ENCODE results near the gene RNGTT.
"Not testable (repeated sequence)": the region's sequence is repeated elsewhere in the genome, so short reads cannot be mapped to it uniquely, and the experiment has no call there.

RNGTT gene

GRCh38 chr6:88785478-88785877 lies 177.9 kb downstream of the RNGTT start:
- DNase-seq = no peak

- DNase-seq = peak; percentile 11
Observed at GRCh38 chr6:88780714-88781389, 182.6 kb downstream of the RNGTT start.

- DNase-seq = no peak
Observed at GRCh38 chr6:88775866-88776571, 187.4 kb downstream of the RNGTT start.

GRCh38 chr6:88768114-88768513 lies 195.3 kb downstream of the RNGTT start:
- DNase-seq = not testable (repeated sequence)

GRCh38 chr6:88764081-88764480 lies 199.3 kb downstream of the RNGTT start:
- DNase-seq = no peak

- no peak for DNase-seq
Observed at GRCh38 chr6:88763160-88763559, 200.3 kb downstream of the RNGTT start.

GRCh38 chr6:88761237-88762031 lies 202.0 kb downstream of the RNGTT start:
- no peak for DNase-seq

- no peak for DNase-seq
Observed at GRCh38 chr6:88760091-88760490, 203.3 kb downstream of the RNGTT start.

GRCh38 chr6:88750936-88751335 lies 212.5 kb downstream of the RNGTT start:
- DNase-seq = no peak

- no peak for DNase-seq
Observed at GRCh38 chr6:88749849-88750248, 213.6 kb downstream of the RNGTT start.

GRCh38 chr6:88748141-88748540 lies 215.3 kb downstream of the RNGTT start:
- no peak for DNase-seq

GRCh38 chr6:88741939-88742338 lies 221.5 kb downstream of the RNGTT start:
- DNase-seq = no peak

- DNase-seq = no peak
Observed at GRCh38 chr6:88741071-88741470, 222.3 kb downstream of the RNGTT start.

- no peak for DNase-seq
Observed at GRCh38 chr6:88734544-88734943, 228.9 kb downstream of the RNGTT start.

GRCh38 chr6:88730611-88731011 lies 232.8 kb downstream of the RNGTT start:
- DNase-seq = no peak

GRCh38 chr6:88728756-88729155 lies 234.7 kb downstream of the RNGTT start:
- no peak for DNase-seq

- not testable (repeated sequence) for DNase-seq
Observed at GRCh38 chr6:88726409-88726808, 237.0 kb downstream of the RNGTT start.

- DNase-seq = no peak
Observed at GRCh38 chr6:88725111-88725975, 238.1 kb downstream of the RNGTT start.

GRCh38 chr6:88722686-88723085 lies 240.7 kb downstream of the RNGTT start:
- no peak for DNase-seq

- DNase-seq = not testable (repeated sequence)
Observed at GRCh38 chr6:88716399-88716798, 247.0 kb downstream of the RNGTT start.

- DNase-seq = no peak
Observed at GRCh38 chr6:88712243-88712936, 251.0 kb downstream of the RNGTT start.

GRCh38 chr6:88709819-88710246 lies 253.6 kb downstream of the RNGTT start:
- DNase-seq = no peak
